Fibroblast of skin of back (primary cell): ENCODE measurements around the gene AOPEP.
A peak's percentile ranks its signal among the peaks of the same experiment; 100 is the strongest.

Experiments
- DNase-seq: peaks from one replicate; pipeline ENCODE4 v3.0.0-alpha.2; 2013

AOPEP gene

DNA sequence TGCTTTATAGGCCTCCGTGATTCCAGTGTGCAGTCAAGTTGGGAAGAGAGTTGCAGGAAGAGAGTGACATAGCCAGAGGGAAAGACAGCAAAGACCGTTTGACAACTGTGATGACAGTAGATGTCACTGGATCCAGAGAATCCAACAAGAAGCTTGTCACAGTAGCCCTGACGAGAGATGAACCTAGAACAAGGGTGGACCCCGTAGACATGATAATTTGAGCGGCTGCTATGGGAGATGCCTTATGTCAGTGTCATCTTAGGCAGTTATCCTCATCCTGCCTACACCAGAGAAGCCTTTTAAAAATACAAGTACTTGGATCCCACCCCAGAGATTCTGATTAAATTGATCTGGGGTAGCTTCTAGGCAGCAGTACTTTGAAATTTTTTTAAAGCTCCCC lies 125.4 kb downstream of the AOPEP start:
- no peak for DNase-seq

DNA sequence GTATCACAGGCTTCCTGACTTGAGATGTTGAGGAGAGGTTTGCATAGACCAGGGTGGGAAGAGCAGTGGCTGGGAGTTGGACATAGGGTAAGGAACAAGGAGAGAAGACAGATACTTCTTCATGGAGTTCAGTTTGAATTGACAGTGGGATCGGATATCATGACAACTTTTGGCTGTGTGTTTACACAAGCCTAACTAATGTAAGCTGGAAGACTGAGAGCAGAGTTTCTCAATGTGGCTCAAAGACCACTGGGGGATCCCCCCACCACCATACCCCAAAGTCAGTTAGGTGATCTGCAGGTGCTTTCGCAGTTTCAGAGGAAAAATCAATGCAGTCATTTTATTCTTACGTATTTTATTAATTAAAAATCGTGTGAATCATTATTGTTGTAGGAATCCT lies 125.9 kb downstream of the AOPEP start:
- no peak for DNase-seq

- no peak for DNase-seq
Measured at GRCh38 chr9:94853887-94854286, 127.4 kb downstream of the AOPEP start.

DNA sequence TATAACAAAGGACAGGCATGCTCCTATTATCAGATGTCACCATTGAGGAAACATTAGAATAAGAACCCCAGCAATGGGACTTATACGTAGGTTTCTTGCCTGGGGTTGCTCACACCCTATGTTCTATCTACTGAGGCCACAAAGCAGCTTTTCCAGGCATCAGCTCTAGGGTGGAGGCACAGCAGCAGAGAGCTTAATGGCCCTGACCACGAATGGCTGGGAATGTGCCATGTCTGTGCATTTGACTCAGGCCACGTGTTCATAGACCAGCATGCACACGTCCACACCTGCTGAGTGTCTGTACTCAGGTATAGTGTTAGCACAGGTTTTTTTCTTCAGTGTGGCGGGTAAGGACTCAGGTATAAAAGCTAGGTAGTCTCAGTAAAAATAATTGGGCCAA lies 129.4 kb downstream of the AOPEP start:
- no peak for DNase-seq

DNA sequence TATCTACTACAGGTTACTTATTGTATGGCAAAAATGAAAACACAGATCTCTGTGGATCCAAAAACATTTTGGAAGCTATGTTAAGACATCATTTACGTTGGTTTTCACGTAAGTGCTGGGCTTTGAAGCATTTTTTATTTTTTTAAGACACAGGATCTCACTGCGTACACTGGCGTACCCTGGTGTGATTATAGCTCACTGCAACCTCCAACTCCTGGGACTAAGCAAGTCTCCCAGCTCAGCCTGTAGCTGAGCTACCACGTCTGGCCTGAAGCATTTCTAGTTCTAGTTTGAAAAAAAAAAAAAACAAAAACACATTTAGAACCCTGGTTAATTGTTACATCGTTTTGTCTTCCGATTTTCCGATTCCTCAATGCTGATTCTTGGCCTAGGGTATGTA lies 131.3 kb downstream of the AOPEP start:
- DNase-seq, result no peak

- no peak for DNase-seq
Measured at GRCh38 chr9:94859226-94859625, 132.7 kb downstream of the AOPEP start.

DNA sequence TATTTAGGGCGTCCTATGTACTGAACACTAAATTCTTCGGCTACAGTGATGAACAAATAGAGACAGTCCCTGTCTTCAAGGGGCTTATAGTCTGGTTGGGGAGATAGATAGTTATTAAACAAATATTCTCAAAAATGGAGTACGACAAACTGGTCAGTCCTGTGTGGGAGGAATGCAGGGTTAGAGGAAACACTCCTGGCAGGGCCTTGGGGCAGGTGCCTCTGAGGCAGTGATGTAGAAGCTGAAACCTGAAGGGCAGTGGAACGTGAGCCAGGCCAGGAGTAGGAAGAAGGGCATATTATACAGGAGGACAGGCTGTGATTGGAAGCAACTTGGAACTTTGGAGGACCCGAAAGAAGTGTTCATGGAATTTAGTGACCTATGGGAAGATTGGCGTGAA lies 133.4 kb downstream of the AOPEP start:
- DNase-seq, result no peak

DNA sequence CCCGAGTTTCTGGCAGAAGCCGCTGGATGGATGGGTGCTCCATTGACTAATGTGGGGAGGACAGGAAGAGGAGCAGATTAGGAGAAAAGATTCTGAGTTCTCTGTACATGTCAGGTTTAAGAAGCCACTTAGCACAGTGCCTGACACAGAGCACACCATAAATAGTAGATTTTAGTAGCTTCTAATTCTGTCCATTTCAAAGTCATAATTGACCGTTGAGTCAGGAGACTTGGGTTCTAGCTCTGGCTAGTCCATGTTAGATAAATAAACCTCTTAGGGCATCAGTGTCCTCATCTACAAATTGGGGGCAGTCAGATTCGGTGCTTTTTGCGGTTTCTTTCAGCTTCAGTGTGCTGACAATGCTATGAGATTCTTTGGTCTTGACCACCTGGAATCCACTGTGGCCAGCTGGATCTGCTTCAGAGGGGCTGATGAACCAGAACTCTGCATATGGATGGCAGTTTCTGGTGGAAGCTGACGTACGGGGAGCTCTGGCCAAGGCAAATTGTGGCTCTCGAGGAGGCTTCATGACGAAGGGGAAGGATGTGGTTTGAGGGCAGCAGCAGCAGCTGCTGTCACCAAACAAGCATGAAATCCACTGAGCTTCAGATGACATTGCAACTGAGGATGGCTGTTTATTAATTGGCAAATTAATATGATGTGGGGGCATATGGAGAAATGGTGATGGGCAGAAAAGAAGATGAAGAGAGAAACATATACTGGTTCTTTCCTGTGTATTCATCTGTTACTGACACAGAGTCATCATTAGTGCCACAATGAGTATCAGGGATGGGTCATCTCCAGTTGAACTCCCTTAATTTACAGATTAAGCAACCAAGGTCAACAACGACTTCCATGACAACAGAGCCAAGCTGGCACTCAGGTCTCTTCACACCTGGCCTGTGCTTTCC lies 134.4 kb downstream of the AOPEP start:
- DNase-seq, result peak; percentile 85

- DNase-seq, result no peak
Measured at GRCh38 chr9:94861589-94862272, 135.2 kb downstream of the AOPEP start.

GRCh38 chr9:94864196-94864595 lies 137.7 kb downstream of the AOPEP start:
- DNase-seq, result peak; percentile 38

GRCh38 chr9:94864862-94865509 lies 138.5 kb downstream of the AOPEP start:
- DNase-seq, result no peak

DNA sequence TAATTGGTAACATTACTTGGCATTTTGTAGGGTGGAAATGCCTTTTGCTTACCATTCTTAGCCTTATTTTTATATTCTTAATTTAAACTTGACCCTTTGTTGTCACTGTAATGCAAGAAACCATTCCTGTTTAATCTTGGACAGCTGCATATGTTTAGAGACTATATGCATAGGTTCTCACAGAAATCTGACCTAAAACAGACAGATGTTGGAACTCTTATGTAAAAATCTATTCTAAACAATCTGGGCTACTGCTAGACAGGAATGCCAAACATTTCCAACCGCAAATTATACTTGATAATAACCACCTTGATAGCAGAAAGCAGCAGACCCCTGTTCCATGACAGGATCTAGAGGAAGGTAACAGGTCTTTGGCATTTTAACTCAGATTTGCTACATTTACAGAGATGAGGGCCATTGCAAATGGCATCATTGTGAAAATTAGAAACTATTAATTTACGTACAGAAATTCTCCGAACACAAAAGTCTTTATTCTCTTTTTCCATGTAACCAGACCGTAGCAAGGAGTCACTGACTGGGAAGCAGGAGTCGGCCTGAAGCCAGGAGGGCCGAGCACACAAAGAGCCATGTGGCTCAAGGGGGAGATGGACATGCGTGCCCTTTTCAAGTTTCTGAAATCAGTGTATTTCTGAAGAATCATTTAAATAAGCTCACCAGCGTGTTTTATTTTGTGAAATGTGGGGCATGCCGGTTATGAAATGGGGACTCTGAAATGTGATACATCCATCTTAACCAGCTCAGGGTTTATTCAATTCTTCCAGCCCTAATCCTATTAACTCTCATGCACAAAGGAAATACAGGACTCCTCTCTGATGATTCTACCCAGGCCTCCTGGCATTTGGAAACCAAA lies 139.3 kb downstream of the AOPEP start:
- peak; percentile 25 for DNase-seq

- DNase-seq, result no peak
Measured at GRCh38 chr9:94866770-94867169, 140.3 kb downstream of the AOPEP start.

DNA sequence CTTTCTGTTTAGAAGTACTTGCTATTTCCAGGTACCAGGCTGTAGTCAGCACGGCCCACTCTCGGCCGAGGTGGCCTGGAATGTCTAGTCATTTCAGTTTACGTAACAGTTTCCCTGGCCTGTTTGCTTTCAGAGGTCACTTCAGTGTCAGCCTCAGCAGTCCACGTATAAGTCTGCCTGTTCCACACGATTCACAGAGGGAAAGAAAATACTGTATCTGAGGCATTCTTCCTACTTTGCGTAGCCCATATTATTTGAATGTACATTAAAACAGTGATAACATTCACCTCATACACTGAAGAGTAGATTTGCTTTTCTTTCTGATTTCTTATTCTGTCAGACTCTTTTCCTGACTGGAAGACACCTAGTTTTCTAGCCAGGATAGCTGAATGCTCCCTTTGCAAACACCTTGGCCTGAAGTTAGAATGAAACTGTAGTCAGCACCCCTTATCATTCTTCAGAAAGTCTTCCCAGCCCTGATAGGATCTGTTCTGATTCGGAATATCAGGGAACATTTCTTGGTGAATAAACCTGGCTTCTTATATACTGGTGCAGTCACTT lies 140.9 kb downstream of the AOPEP start:
- DNase-seq, result peak; percentile 62

GRCh38 chr9:94867842-94868312 lies 141.4 kb downstream of the AOPEP start:
- DNase-seq, result peak; percentile 98

GRCh38 chr9:94868464-94868863 lies 142.0 kb downstream of the AOPEP start:
- peak; percentile 19 for DNase-seq

- peak; percentile 31 for DNase-seq
Measured at GRCh38 chr9:94869415-94869843, 142.9 kb downstream of the AOPEP start.

GRCh38 chr9:94870465-94870792 lies 143.9 kb downstream of the AOPEP start:
- no peak for DNase-seq

GRCh38 chr9:94870793-94871558 lies 144.5 kb downstream of the AOPEP start:
- peak; percentile 58 for DNase-seq

GRCh38 chr9:94872083-94872833 lies 145.8 kb downstream of the AOPEP start:
- DNase-seq, result no peak
